Caco-2 (cell line): ENCODE measurements around the gene PEX26. TPM values are rescaled to one million over a fixed set of nuclear protein-coding genes. Genes with fewer than 3 reads are reported as not detected.

Experiments used
- Bru-seq: library from RNA; stranded (reverse); fragments of 400-500 nt; gene quantifications from one replicate; lab custom pipeline; 2021; lab: Mats Ljungman, UMichigan
- BruChase-seq, 2 experiments: library from RNA; stranded (reverse); fragments of 400-500 nt; gene quantifications; one replicate each; lab custom pipeline; 2021; lab: Mats Ljungman, UMichigan
- BruUV-seq: library from RNA; stranded (reverse); fragments of 400-500 nt; replicated peaks from 2 replicates; lab custom pipeline; 2021; lab: Mats Ljungman, UMichigan
- CTCF ChIA-PET: fragments of 300-600 bp; sonication (Branson Sonifier 250); formaldehyde crosslinking; loops from one replicate; lab custom pipeline; 2022; ENCODE audit warnings: antibody characterized with exemption; lab: Charles Lee
- POLR2A ChIA-PET: fragments of 300-600 bp; sonication (Branson Sonifier 250); formaldehyde crosslinking; loops from one replicate; lab custom pipeline; 2022; ENCODE audit warnings: antibody characterized with exemption; lab: Charles Lee
- DNase-seq, 2 experiments: peaks; one replicate each; pipeline versions ENCODE4 v3.0.0 to v3.0.0-alpha.2; 2020 to 2022
- H3K27me3 ChIP-seq: replicated peaks from 2 replicates; pipeline ENCODE4 v1.6.0; 2011; ENCODE audit warnings: low read length; ENCODE audit not compliant: control insufficient read depth, insufficient read depth
- H3K36me3 ChIP-seq: 2 replicates; pipeline ENCODE4 v1.5.1; 2011; ENCODE audit warnings: low read length; ENCODE audit not compliant: control insufficient read depth, insufficient read depth
- H3K4me1 ChIP-seq: fragments of 250-450 bp; sonication (Bioruptor Pico); 2 replicates; pipeline ENCODE4 v1.5.1; 2020; ENCODE audit warnings: mild to moderate bottlenecking
- H3K4me3 ChIP-seq: 2 replicates; pipeline ENCODE4 v1.5.1; 2011; ENCODE audit warnings: low read depth, mild to moderate bottlenecking, control low read depth, low read length
- H3K9me3 ChIP-seq: fragments of 250-450 bp; sonication (Bioruptor Pico); 2 replicates; pipeline ENCODE4 v1.5.1; 2020; ENCODE audit warnings: mild to moderate bottlenecking, moderate library complexity
- H3K27ac Mint-ChIP-seq: one replicate; pipeline ENCODE4 v1.8.0; 2022; ENCODE audit warnings: mixed read lengths; ENCODE audit not compliant: unreplicated experiment
- H3K27me3 Mint-ChIP-seq: one replicate; pipeline ENCODE4 v1.8.0; 2022; ENCODE audit warnings: mixed read lengths; ENCODE audit not compliant: insufficient read depth, unreplicated experiment
- H3K36me3 Mint-ChIP-seq: one replicate; pipeline ENCODE4 v1.8.0; 2022; ENCODE audit warnings: mild to moderate bottlenecking, mixed read lengths; ENCODE audit not compliant: insufficient read depth, unreplicated experiment
- H3K4me1 Mint-ChIP-seq: one replicate; pipeline ENCODE4 v1.8.0; 2022; ENCODE audit warnings: low read depth, mixed read lengths; ENCODE audit not compliant: unreplicated experiment
- H3K4me3 Mint-ChIP-seq: one replicate; pipeline ENCODE4 v1.8.0; 2022; ENCODE audit warnings: mild to moderate bottlenecking, moderate library complexity, mixed read lengths; ENCODE audit not compliant: unreplicated experiment
- H3K9me3 Mint-ChIP-seq: one replicate; pipeline ENCODE4 v1.8.0; 2022; ENCODE audit warnings: mixed read lengths; ENCODE audit not compliant: unreplicated experiment
- CTCF ChIP-seq, 2 experiments: fragments of 200-600 bp in 1 of 2; IDR thresholded peaks; 1 replicate in 1 of 2; 2 replicates in 1 of 2; pipeline versions ENCODE4 v1.5.1 to v1.8.0; 2011 to 2022; ENCODE audit warnings: antibody characterized with exemption in 1 of 2, control low read depth in 1 of 2, inconsistent platforms in 1 of 2, low read depth in 1 of 2, low read length in 1 of 2, mild to moderate bottlenecking in 1 of 2, moderate library complexity in 1 of 2; ENCODE audit not compliant: insufficient read depth in 1 of 2, severe bottlenecking in 1 of 2, unreplicated experiment in 1 of 2
- intact Hi-C: fragments of 100-400 bp; cut with micrococcal nuclease; formaldehyde crosslinking; loops from one replicate; pipeline ENCODE4 v1.10.0; 2022; ENCODE audit not compliant: unreplicated experiment
- long read RNA-seq: library from polyadenylated mRNA; stranded (forward); transcript quantifications from one replicate; pipeline ENCODE4 v2.0.0, GENCODE V29; 2022
- total RNA-seq: library from RNA; stranded (reverse); gene quantifications from 2 replicates; pipeline ENCODE4 v1.2.3, GENCODE V29; 2022

The PEX26 gene
- total RNA-seq, result 37.9 and 40.6 TPM in 2 replicates
- percentile 75 among the genes with signal in this experiment for Bru-seq, nascent RNA
- BruChase-seq, experiment 1, labeled RNA remaining after a 2-hour chase, result percentile 86 among the genes with signal in this experiment
- percentile 90 among the genes with signal in this experiment for BruChase-seq, experiment 2, labeled RNA remaining after a 6-hour chase
- long read RNA-seq, partial matches to known transcripts, result 0 of 7 reads
- long read RNA-seq, other reads (novel, unspliced or antisense), result 5 of 7 reads

GRCh38 chr22:18077639-18078328, at the start of gene PEX26:
Gene PEX26, plus strand, starts transcription at chr22:18077990. Its CDS starts 387 bp downstream, at chr22:18078377.
- H3K9me3 ChIP-seq, result no peaks in the 10 kb centered on the region
- H3K27ac Mint-ChIP-seq, result peak within 1 kb of the TSS; percentile 95
- H3K4me3 ChIP-seq, result peak within 1 kb of the TSS; percentile 98
- intact Hi-C loops, result loop anchor here (2.0 to 5.0 kb wide), 6 partner anchors 55 to 520 kb away; partner anchors contain the start of gene MICAL3
- H3K36me3 Mint-ChIP-seq, result peaks cover 47% of the 10 kb centered on the region
- H3K4me1 ChIP-seq, result peaks cover 16% of the 10 kb centered on the region
- no TSS peak for BruUV-seq
- peaks cover 24% of the 10 kb centered on the region for H3K4me1 Mint-ChIP-seq
- DNase-seq, result peak; percentile 93
- H3K36me3 ChIP-seq, result peaks cover 4% of the 10 kb centered on the region
- ChIA-PET CTCF (interaction anchor here (0.6 to 2.8 kb wide), 7 partner anchors 17 to 335 kb away, joined by 3 to 23 read pairs (median 3); partner anchors contain the start of gene USP18), POLR2A (interaction anchor here (0.5 to 1.3 kb wide), 3 partner anchors 17 to 181 kb away, joined by 5 to 7 read pairs (median 6); no protein-coding TSS in a partner anchor)
- H3K4me3 Mint-ChIP-seq, result peak within 1 kb of the TSS; percentile 99
- H3K27me3 Mint-ChIP-seq, result no peaks in the 10 kb centered on the region
- TF ChIP-seq CTCF (IDR thresholded peaks at IDR 0.05; ENCODE audit: insufficient read depth in 1 of 2, low read depth in 1 of 2, low read length in 1 of 2, severe bottlenecking in 1 of 2, unreplicated experiment in 1 of 2), result no peak
- no peaks in the 10 kb centered on the region for H3K9me3 Mint-ChIP-seq
- H3K27me3 ChIP-seq, result no peaks in the 10 kb centered on the region

DNA sequence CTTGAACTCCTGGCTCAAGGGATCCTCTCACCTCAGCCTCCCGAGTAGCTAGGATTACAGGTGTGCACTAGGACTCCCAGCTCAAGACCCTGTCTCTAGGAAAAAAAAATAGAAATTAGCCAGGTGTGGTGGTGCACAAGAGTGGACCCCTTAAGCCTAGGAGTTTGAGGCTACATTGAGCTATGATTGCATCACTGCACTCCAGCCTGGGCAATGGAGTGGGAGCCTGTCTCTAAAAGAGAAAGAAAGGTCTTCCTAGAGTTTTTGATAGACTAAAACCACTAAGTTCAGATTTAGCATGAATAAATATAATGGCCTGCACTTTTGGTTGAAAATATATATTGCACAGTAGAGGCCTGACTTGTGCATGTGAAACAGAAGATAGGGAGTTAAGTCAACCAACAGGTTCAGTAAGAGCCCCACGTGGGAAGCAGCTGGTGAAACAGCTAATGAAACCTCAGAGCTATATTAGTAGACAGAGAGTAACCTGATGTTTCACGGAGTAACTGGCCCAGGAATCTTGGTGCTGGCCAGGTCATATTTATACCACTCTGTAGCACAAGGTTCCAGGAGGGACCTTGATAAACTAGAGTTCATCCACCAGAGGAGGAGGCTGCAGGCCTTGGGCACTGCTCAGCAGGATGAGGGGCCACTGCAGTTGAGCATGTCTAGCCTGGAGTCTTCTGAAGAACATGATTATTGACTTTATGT, 48.8 kb upstream of the PEX26 start:
- POLR2A ChIA-PET, result no interaction called here
- TF ChIP-seq CTCF (IDR thresholded peaks at IDR 0.05; ENCODE audit: insufficient read depth in 1 of 2, low read depth in 1 of 2, low read length in 1 of 2, severe bottlenecking in 1 of 2, unreplicated experiment in 1 of 2), result no peak
- intact Hi-C loops, result no loop called here

More for the DNA sequence above, 48.8 kb upstream of the PEX26 start:
- Mint-ChIP-seq H3K27ac (no peak overlapping the region), H3K27me3 (peaks cover 2% of the 10 kb centered on the region), H3K9me3 (no peaks in the 10 kb centered on the region), H3K4me1 (peaks cover 6% of the 10 kb centered on the region), H3K4me3 (no peak overlapping the region), H3K36me3 (peaks cover 5% of the 10 kb centered on the region)
- DNase-seq, result no peak
- Histone ChIP-seq H3K36me3 (no peaks in the 10 kb centered on the region), H3K27me3 (no peaks in the 10 kb centered on the region), H3K4me1 (peaks cover 3% of the 10 kb centered on the region; the same call in 1 of the 2 replicates), H3K9me3 (no peaks in the 10 kb centered on the region), H3K4me3 (no peak overlapping the region)
- no TSS peak for BruUV-seq
- CTCF ChIA-PET, result no interaction called here
